Neutrophil (primary cell): ENCODE measurements around the gene THRB.

Experiments used
- H3K27ac ChIP-seq: fragments of 200-600 bp; sonication (generic); 2 replicates; pipeline ENCODE4 v1.5.1; 2016; ENCODE audit warnings: mild to moderate bottlenecking, moderate library complexity
- H3K27me3 ChIP-seq: fragments of 200-600 bp; sonication (generic); 2 replicates; pipeline ENCODE4 v1.6.0; 2016; ENCODE audit warnings: mild to moderate bottlenecking
- H3K36me3 ChIP-seq: fragments of 200-600 bp; sonication (generic); 2 replicates; pipeline ENCODE4 v1.5.1; 2017
- H3K4me1 ChIP-seq, 2 experiments: fragments of 200-600 bp in 1 of 2; sonication (generic) in 1 of 2; 1 replicate in 1 of 2; 2 replicates in 1 of 2; pipeline versions ENCODE4 v1.5.1 to v1.6.1; 2013 to 2016; ENCODE audit warnings: low read depth in 1 of 2, low read length in 1 of 2, mild to moderate bottlenecking in 1 of 2, moderate library complexity in 1 of 2; ENCODE audit not compliant: control insufficient read depth in 1 of 2, insufficient read depth in 1 of 2
- H3K4me3 ChIP-seq, 2 experiments: fragments of 200-600 bp in 1 of 2; sonication (generic) in 1 of 2; 1 replicate in 1 of 2; 2 replicates in 1 of 2; pipeline ENCODE4 v1.5.1; 2013 to 2016; ENCODE audit warnings: low read depth in 1 of 2, low read length in 1 of 2, mild to moderate bottlenecking in 1 of 2, moderate library complexity in 1 of 2
- H3K9me3 ChIP-seq: fragments of 200-600 bp; sonication (generic); 2 replicates; pipeline ENCODE4 v1.5.1; 2016
- CTCF ChIP-seq: fragments of 200-600 bp; sonication (generic); IDR thresholded peaks from 2 replicates; pipeline ENCODE4 v1.5.1; 2016; ENCODE audit warnings: antibody characterized with exemption

THRB gene

GRCh38 chr3:24226397-24226796 is 268.3 kb downstream of the THRB start:
- H3K27me3 ChIP-seq: peaks cover 53% of the 10 kb centered on the region
- peaks cover 7 to 13% of the 10 kb centered on the region in 2 experiments for H3K4me1 ChIP-seq
- TF ChIP-seq CTCF: no peak
- H3K4me3 ChIP-seq: no peak overlapping the region
- no peaks in the 10 kb centered on the region for H3K36me3 ChIP-seq
- H3K27ac ChIP-seq: no peak overlapping the region
- no peaks in the 10 kb centered on the region for H3K9me3 ChIP-seq

- H3K27me3 ChIP-seq: peaks cover 53% of the 10 kb centered on the region
- H3K36me3 ChIP-seq: no peaks in the 10 kb centered on the region
- H3K4me1 ChIP-seq: peaks cover 7 to 11% of the 10 kb centered on the region in 2 experiments
- no peak overlapping the region for H3K27ac ChIP-seq
- H3K9me3 ChIP-seq: no peaks in the 10 kb centered on the region
- no peak overlapping the region for H3K4me3 ChIP-seq
- no peak for TF ChIP-seq CTCF
Measured at GRCh38 chr3:24225385-24225950, 269.2 kb downstream of the THRB start.

GRCh38 chr3:24224666-24225384 is 269.8 kb downstream of the THRB start:
- no peak overlapping the region for H3K4me3 ChIP-seq
- H3K27ac ChIP-seq: no peak overlapping the region
- H3K27me3 ChIP-seq: peaks cover 53% of the 10 kb centered on the region
- H3K9me3 ChIP-seq: no peaks in the 10 kb centered on the region
- no peaks in the 10 kb centered on the region for H3K36me3 ChIP-seq
- H3K4me1 ChIP-seq: peaks cover 3 to 5% of the 10 kb centered on the region in 2 experiments
- no peak for TF ChIP-seq CTCF

- no peak for TF ChIP-seq CTCF
- no peak overlapping the region for H3K27ac ChIP-seq
- H3K36me3 ChIP-seq: no peaks in the 10 kb centered on the region
- peaks cover 33% of the 10 kb centered on the region for H3K27me3 ChIP-seq
- no peak overlapping the region for H3K4me3 ChIP-seq
- H3K9me3 ChIP-seq: no peaks in the 10 kb centered on the region
- no peaks in the 10 kb centered on the region for H3K4me1 ChIP-seq
Measured at GRCh38 chr3:24222165-24222805, 272.4 kb downstream of the THRB start.

- no peak overlapping the region for H3K27ac ChIP-seq
Measured at GRCh38 chr3:24220859-24221657, 273.6 kb downstream of the THRB start.

More at GRCh38 chr3:24220859-24221657, 273.6 kb downstream of the THRB start:
- Histone ChIP-seq H3K36me3 (no peaks in the 10 kb centered on the region), H3K9me3 (no peaks in the 10 kb centered on the region), H3K4me3 (no peak overlapping the region), H3K27me3 (peaks cover 30% of the 10 kb centered on the region), H3K4me1 (no peaks in the 10 kb centered on the region)
- TF ChIP-seq CTCF: no peak
